AG09319 (cell line): ENCODE measurements around the gene ENDOU.

Experiments used
- DNase-seq: peaks from one replicate; pipeline ENCODE4 v3.0.0-alpha.2; 2010; ENCODE audit warnings: low read depth; ENCODE audit errors: extremely low read depth
- CTCF ChIP-seq: IDR thresholded peaks from 2 replicates; pipeline ENCODE4 v1.5.1; 2011; ENCODE audit warnings: low read depth, mild to moderate bottlenecking, inconsistent platforms, low read length, moderate library complexity

ENDOU gene

GRCh38 chr12:47734725-47735480 is 9.6 kb upstream of the ENDOU start:
- TF ChIP-seq CTCF, result no peak

GRCh38 chr12:47733142-47733541 is 7.9 kb upstream of the ENDOU start:
- TF ChIP-seq CTCF, result no peak
- no peak for DNase-seq

More at GRCh38 chr12:47734725-47735480, 9.6 kb upstream of the ENDOU start:
- DNase-seq, result no peak

- no peak for DNase-seq
- no peak for TF ChIP-seq CTCF
Observed at GRCh38 chr12:47732504-47732903, 7.2 kb upstream of the ENDOU start.

- no peak for TF ChIP-seq CTCF
- no peak for DNase-seq
Observed at GRCh38 chr12:47731723-47732122, 6.4 kb upstream of the ENDOU start.

GRCh38 chr12:47730341-47730744 is 5.1 kb upstream of the ENDOU start:
- no peak for TF ChIP-seq CTCF
- DNase-seq, result no peak

- no peak for DNase-seq
- no peak for TF ChIP-seq CTCF
Observed at GRCh38 chr12:47729233-47729632, 3.9 kb upstream of the ENDOU start.

- no peak for DNase-seq
- no peak for TF ChIP-seq CTCF
Observed at GRCh38 chr12:47725893-47726292, 603 bp upstream of the ENDOU start.
